K562 (cell line): ENCODE measurements around the gene NFE2. TPM values are rescaled to one million over a fixed set of nuclear protein-coding genes. Genes with fewer than 3 reads are reported as not detected.

Source experiments
- AFF1 ChIP-seq, 2 experiments: fragments of 450-650 bp; IDR thresholded peaks; 2 replicates each; pipeline ENCODE4 v1.6.1; 2018; ENCODE audit warnings: mild to moderate bottlenecking in 2 of 2, low read depth in 1 of 2; ENCODE audit not compliant: partially characterized antibody in 2 of 2
- ARID1B ChIP-seq: fragments of 450-650 bp; IDR thresholded peaks from 2 replicates; pipeline ENCODE4 v1.6.1; 2016; ENCODE audit warnings: antibody characterized with exemption, mild to moderate bottlenecking, inconsistent platforms
- ARID2 ChIP-seq: fragments of 450-650 bp; IDR thresholded peaks from 2 replicates; pipeline ENCODE4 v1.6.1; 2017; ENCODE audit warnings: antibody characterized with exemption, mild to moderate bottlenecking
- ATF7 ChIP-seq: fragments of 450-650 bp; IDR thresholded peaks from 2 replicates; pipeline ENCODE4 v1.7.1; 2014; ENCODE audit warnings: mild to moderate bottlenecking, moderate library complexity
- CREM ChIP-seq: IDR thresholded peaks from 2 replicates; pipeline ENCODE4 v1.6.1; 2014; ENCODE audit warnings: antibody characterized with exemption, low read depth
- EGR1 ChIP-seq: fragments of 450-650 bp; conservative IDR thresholded peaks from 2 replicates; pipeline ENCODE4 v1.6.1; 2017; ENCODE audit warnings: mild to moderate bottlenecking
- EP400 ChIP-seq: fragments of 450-650 bp; IDR thresholded peaks from 2 replicates; pipeline ENCODE4 v1.6.1; 2017; ENCODE audit warnings: antibody characterized with exemption, mild to moderate bottlenecking, moderate library complexity
- HBP1 ChIP-seq: fragments of 450-650 bp; formaldehyde crosslinking; IDR thresholded peaks from 2 replicates; pipeline ENCODE4 v1.4.0; 2022; ENCODE audit warnings: missing genetic modification characterization
- HNRNPUL1 ChIP-seq: fragments of 200-400 bp; formaldehyde crosslinking; IDR thresholded peaks from 2 replicates; pipeline ENCODE4 v1.6.1; 2017; ENCODE audit warnings: low read length
- HOXB6 ChIP-seq: fragments of 250-450 bp; sonication (Bioruptor Pico); IDR thresholded peaks from 2 replicates; pipeline ENCODE4 v1.5.1; 2022; ENCODE audit warnings: mild to moderate bottlenecking, borderline replicate concordance
- RNF219 ChIP-seq: fragments of 250-450 bp; sonication (Bioruptor Pico); IDR thresholded peaks from 2 replicates; pipeline ENCODE4 v1.5.0; 2022; ENCODE audit warnings: mild to moderate bottlenecking
- SMARCA4 ChIP-seq: fragments of 450-650 bp; IDR thresholded peaks from 2 replicates; pipeline ENCODE4 v1.6.1; 2016
- SMARCE1 ChIP-seq: fragments of 450-650 bp; IDR thresholded peaks from 2 replicates; pipeline ENCODE4 v1.7.1; 2016; ENCODE audit warnings: mild to moderate bottlenecking
- SRF ChIP-seq, 2 experiments: fragments of 250-450, 450-650 bp in 1 of 2; sonication (Bioruptor Pico) in 1 of 2; sonication (generic) in 1 of 2; formaldehyde crosslinking; IDR thresholded peaks; 2 replicates each; pipeline versions ENCODE4 v1.5.0 to v1.5.1; 2020 to 2022; ENCODE audit warnings: mild to moderate bottlenecking in 1 of 2, missing genetic modification reagents in 1 of 2
- TCF3 ChIP-seq: sonication (generic); formaldehyde crosslinking; IDR thresholded peaks from 2 replicates; pipeline ENCODE4 v1.4.0; 2020; ENCODE audit warnings: mild to moderate bottlenecking, missing genetic modification reagents
- TRIM25 ChIP-seq: fragments of 450-650 bp; IDR thresholded peaks from 2 replicates; pipeline ENCODE4 v1.7.0; 2016; ENCODE audit warnings: borderline replicate concordance
- ZBTB12 ChIP-seq: fragments of 250-450 bp; sonication (Bioruptor Pico); IDR thresholded peaks from 2 replicates; pipeline ENCODE4 v1.4.0; 2020
- ZKSCAN8 ChIP-seq: fragments of 200-800 bp; sonication (Bioruptor generic); IDR thresholded peaks from 2 replicates; pipeline ENCODE4 v1.6.1; 2016; ENCODE audit warnings: missing genetic modification characterization, missing compliant biosample characterization
- polyA plus RNA-seq, 8 experiments: library from polyadenylated mRNA; depleted of rRNA in 4 of 8; stranded (reverse) in 5 of 8; unstranded in 3 of 8; fragments of >200 nt; fragmentation: Nextera tagmentation in 2 of 8; fragmentation: Illumina TruSeq in 1 of 8; extraction: Ambion mirVana in 2 of 8; extraction: Trizol in 1 of 8; gene quantifications; 2 replicates each; pipeline versions ENCODE4 v1.2.1 to v1.2.3, GENCODE V29; 2011 to 2014; ENCODE audit warnings: inconsistent platforms in 1 of 8, missing spikeins in 1 of 8
- total RNA-seq, 7 experiments: library from RNA; depleted of rRNA in 6 of 7; stranded (reverse); fragments of >200 nt in 6 of 7; fragmentation: Illumina TruSeq in 2 of 7; extraction: Trizol in 2 of 7; gene quantifications; 2 replicates each; pipeline versions ENCODE4 v1.2.1 to v1.2.3, GENCODE V29; 2011 to 2021; ENCODE audit warnings: low replicate concordance in 1 of 7

The NFE2 gene
- total and polyA plus RNA-seq, 9 of the 15 experiments (the other 6 are each of a cell fraction or from before 2014, with no cell fraction given), result 12.3 to 282 (median 208) TPM

- TF ChIP-seq ATF7, result no peak
- TF ChIP-seq ZBTB12 (CRISPR knock-in tag), result no peak
- TF ChIP-seq RNF219, result no peak
- peak; percentile 10; the same call in 1 of the 2 replicates for TF ChIP-seq ZKSCAN8 (CRISPR knock-in tag)
- peak; percentile 81 for TF ChIP-seq ARID1B
- TF ChIP-seq SMARCA4, result peak; percentile 52
- TF ChIP-seq ARID2, result peak; percentile 62; the same call in 1 of the 2 replicates
- TF ChIP-seq TCF3 (CRISPR knock-in tag), result peak; percentile 73
- TF ChIP-seq SMARCE1, result peak; percentile 62
- 0 out of 2 replicates have a peak, but pooled peaks have one; percentile 64 for TF ChIP-seq HOXB6 (CRISPR knock-in tag)
- TF ChIP-seq SRF (CRISPR knock-in tag; IDR thresholded peaks at IDR 0.05), result peak in 1 of 2 experiments; percentile 26; a peak in 1 of 4 replicates
- no peak for TF ChIP-seq EP400
- TF ChIP-seq TRIM25, result no peak
- no peak for TF ChIP-seq HNRNPUL1
- TF ChIP-seq AFF1 (IDR thresholded peaks at IDR 0.05; ENCODE audit: low read depth in 1 of 2, partially characterized antibody in 2 of 2), result peak in 1 of 2 experiments; percentile 70
- TF ChIP-seq CREM, result peak; percentile 44; the same call in 1 of the 2 replicates
- 0 out of 2 replicates have a peak, but pooled peaks have one; percentile 14 for TF ChIP-seq EGR1
- no peak for TF ChIP-seq HBP1 (CRISPR knock-in tag)
Observed at GRCh38 chr12:54296393-54297099, 4.3 kb downstream of the NFE2 start (continued).
